OCI-M2 (cell line): Measurements from ENCODE around the gene C3orf52.
"Not testable (repeated sequence)": the region's sequence is repeated elsewhere in the genome, so short reads cannot be mapped to it uniquely, and the experiment has no call there.

Experiments
- DNase-seq: peaks from one replicate; lab custom pipeline; 2025; ENCODE audit not compliant: unreplicated experiment; lab: John Stamatoyannopoulos, UW

Gene C3orf52

GRCh38 chr3:112086076-112086854 lies at the start of gene C3orf52:
Gene C3orf52 (plus strand): TSS chr3:112086389. CDS start chr3:112086408, 19 bp downstream.
- DNase-seq: peak; percentile 50

GRCh38 chr3:112037194-112037593 lies 49.0 kb upstream of the C3orf52 start:
- DNase-seq: not testable (repeated sequence)

- DNase-seq: no peak
Measured at GRCh38 chr3:112038863-112039262, 47.3 kb upstream of the C3orf52 start.

GRCh38 chr3:112041321-112041720 lies 44.9 kb upstream of the C3orf52 start:
- DNase-seq: no peak

GRCh38 chr3:112042842-112043280 lies 43.3 kb upstream of the C3orf52 start:
- DNase-seq: no peak

GRCh38 chr3:112043621-112044201 lies 42.5 kb upstream of the C3orf52 start:
- DNase-seq: no peak

- DNase-seq: no peak
Measured at GRCh38 chr3:112046599-112046998, 39.6 kb upstream of the C3orf52 start.

GRCh38 chr3:112047264-112047663 lies 38.9 kb upstream of the C3orf52 start:
- DNase-seq: no peak

- DNase-seq: no peak
Measured at GRCh38 chr3:112048911-112049310, 37.3 kb upstream of the C3orf52 start.

- DNase-seq: no peak
Measured at GRCh38 chr3:112053229-112053628, 33.0 kb upstream of the C3orf52 start.

- DNase-seq: no peak
Measured at GRCh38 chr3:112056451-112056929, 29.7 kb upstream of the C3orf52 start.

- no peak for DNase-seq
Measured at GRCh38 chr3:112059497-112059896, 26.7 kb upstream of the C3orf52 start.

GRCh38 chr3:112061152-112061551 lies 25.0 kb upstream of the C3orf52 start:
- no peak for DNase-seq

GRCh38 chr3:112072387-112073060 lies 13.7 kb upstream of the C3orf52 start:
- DNase-seq: not testable (repeated sequence)

GRCh38 chr3:112074006-112074405 lies 12.2 kb upstream of the C3orf52 start:
- DNase-seq: no peak

- no peak for DNase-seq
Measured at GRCh38 chr3:112074616-112075497, 11.3 kb upstream of the C3orf52 start.

GRCh38 chr3:112078125-112079083 lies 7.8 kb upstream of the C3orf52 start:
- DNase-seq: no peak

GRCh38 chr3:112083239-112083638 lies 3.0 kb upstream of the C3orf52 start:
- no peak for DNase-seq

- no peak for DNase-seq
Measured at GRCh38 chr3:112084980-112085705, 1.0 kb upstream of the C3orf52 start.
